ENCODE measurements around the gene RNF175.

RNF175 gene

DNA sequence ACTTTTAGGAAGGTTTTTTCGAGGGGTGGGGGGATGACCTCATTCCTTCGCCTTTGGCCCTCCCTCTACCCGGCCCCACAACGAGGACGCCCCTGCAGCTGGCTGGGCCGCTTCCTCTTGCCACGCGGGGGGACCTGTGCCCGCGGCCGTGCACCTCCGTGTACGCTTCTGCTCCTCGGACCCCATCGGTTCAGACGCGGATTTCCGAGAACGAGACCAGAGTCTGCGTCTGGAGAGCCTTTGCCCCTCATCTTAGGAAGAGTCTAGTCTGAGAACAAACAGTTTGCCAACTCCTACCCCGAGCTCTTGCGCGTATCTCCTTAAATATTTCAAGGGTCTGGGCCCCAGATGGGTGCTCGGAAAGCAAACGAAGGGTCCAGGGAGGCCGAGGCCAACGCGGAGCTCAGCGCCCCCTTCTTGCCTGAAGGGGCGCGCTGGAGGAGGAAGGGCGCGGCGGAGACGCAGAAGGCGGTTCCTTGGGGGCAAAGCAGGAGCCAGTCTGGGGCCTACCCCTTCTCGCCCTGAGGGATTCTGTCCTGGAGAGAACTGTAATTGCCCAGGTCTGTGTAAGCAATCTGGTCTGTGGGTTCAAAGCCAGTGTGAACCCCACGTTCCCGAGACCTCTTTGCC, 32.9 kb upstream of the RNF175 start:
- H3K9ac ChIP-seq (ENCODE audit: low read depth in 1 of 2, low read length in 2 of 2): no peak overlapping the region
- no peak overlapping the region for H3K27ac ChIP-seq (ENCODE audit: low read depth in 2 of 2, low read length in 2 of 2)
- peaks cover 46 to 61% of the 10 kb centered on the region in 2 donors for H3K27me3 ChIP-seq (ENCODE audit: control insufficient read depth in 2 of 2, insufficient read depth in 2 of 2, low read length in 2 of 2)
- H3K9me3 ChIP-seq (ENCODE audit: control insufficient read depth in 2 of 2, low read length in 2 of 2): no peaks in the 10 kb centered on the region
- H3K4me1 ChIP-seq (ENCODE audit: control insufficient read depth in 2 of 2, insufficient read depth in 2 of 2, low read length in 2 of 2): peaks cover 0 to 22% of the 10 kb centered on the region in 2 donors
- peak overlapping the region in 1 of 2 donors; percentile 37 for H3K4me3 ChIP-seq (ENCODE audit: low read length in 2 of 2)
- H3K36me3 ChIP-seq (ENCODE audit: control insufficient read depth in 2 of 2, insufficient read depth in 2 of 2, low read length in 2 of 2): no peaks in the 10 kb centered on the region

DNA sequence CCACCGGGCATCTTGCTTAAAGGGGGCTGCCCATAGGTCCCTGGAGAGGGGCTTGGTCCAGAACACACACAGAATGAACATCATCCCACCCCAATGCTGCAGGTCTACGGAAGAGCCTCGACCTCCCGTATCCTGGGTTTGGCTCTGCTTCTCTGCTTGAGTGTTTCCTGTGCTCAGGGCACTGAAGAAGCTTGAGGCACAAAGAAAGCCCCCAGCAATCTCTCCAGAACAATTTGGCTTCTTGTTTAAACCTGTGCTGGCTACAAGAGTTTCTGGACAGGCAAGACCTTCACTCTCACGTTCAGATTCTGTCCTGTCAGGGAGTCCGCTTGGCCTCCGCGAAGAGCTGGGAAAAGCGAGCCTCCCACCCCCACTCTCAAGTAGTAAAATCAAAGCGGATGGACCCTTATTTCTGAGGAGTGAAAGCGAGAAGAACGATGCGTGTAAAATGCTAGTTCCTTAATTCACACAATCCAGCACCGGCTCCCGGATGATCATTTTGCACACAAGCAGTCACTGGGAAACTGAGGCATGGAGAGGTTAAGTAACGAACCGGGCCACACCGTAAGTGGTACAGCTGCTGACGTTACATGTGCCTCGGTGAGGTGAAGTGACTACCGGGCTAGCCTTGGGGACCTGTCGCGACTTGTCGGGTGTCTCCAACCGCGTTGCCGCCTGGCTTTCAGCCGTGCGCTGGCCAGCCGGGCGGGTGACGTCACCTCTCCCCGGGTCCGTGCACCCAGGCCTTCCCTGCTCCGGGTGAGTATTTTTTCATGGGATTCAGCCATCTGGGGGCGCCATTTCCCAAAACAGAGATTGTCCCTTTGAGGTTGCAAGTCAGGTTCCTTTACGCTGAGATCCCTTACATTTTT, 32.2 kb upstream of the RNF175 start:
- Histone ChIP-seq H3K9ac (ENCODE audit: low read depth in 1 of 2, low read length in 2 of 2) (no peak overlapping the region), H3K4me1 (ENCODE audit: control insufficient read depth in 2 of 2, insufficient read depth in 2 of 2, low read length in 2 of 2) (peaks cover 0 to 22% of the 10 kb centered on the region in 2 donors), H3K9me3 (ENCODE audit: control insufficient read depth in 2 of 2, low read length in 2 of 2) (no peaks in the 10 kb centered on the region), H3K27ac (ENCODE audit: low read depth in 2 of 2, low read length in 2 of 2) (no peak overlapping the region), H3K27me3 (ENCODE audit: control insufficient read depth in 2 of 2, insufficient read depth in 2 of 2, low read length in 2 of 2) (peaks cover 52 to 66% of the 10 kb centered on the region in 2 donors), H3K36me3 (ENCODE audit: control insufficient read depth in 2 of 2, insufficient read depth in 2 of 2, low read length in 2 of 2) (no peaks in the 10 kb centered on the region), H3K4me3 (ENCODE audit: low read length in 2 of 2) (peak overlapping the region; percentile 37 to 46)

- H3K9ac ChIP-seq (ENCODE audit: low read depth in 1 of 2, low read length in 2 of 2): no peak overlapping the region
- no peak overlapping the region for H3K27ac ChIP-seq (ENCODE audit: low read depth in 2 of 2, low read length in 2 of 2)
- peaks cover 54 to 63% of the 10 kb centered on the region in 2 donors for H3K27me3 ChIP-seq (ENCODE audit: control insufficient read depth in 2 of 2, insufficient read depth in 2 of 2, low read length in 2 of 2)
- no peaks in the 10 kb centered on the region for H3K9me3 ChIP-seq (ENCODE audit: control insufficient read depth in 2 of 2, low read length in 2 of 2)
- peaks cover 0 to 22% of the 10 kb centered on the region in 2 donors for H3K4me1 ChIP-seq (ENCODE audit: control insufficient read depth in 2 of 2, insufficient read depth in 2 of 2, low read length in 2 of 2)
- no peaks in the 10 kb centered on the region for H3K36me3 ChIP-seq (ENCODE audit: control insufficient read depth in 2 of 2, insufficient read depth in 2 of 2, low read length in 2 of 2)
- peak overlapping the region in 1 of 2 donors; percentile 6 for H3K4me3 ChIP-seq (ENCODE audit: low read length in 2 of 2)
Measured at GRCh38 chr4:153790962-153791551, 31.2 kb upstream of the RNF175 start.

DNA sequence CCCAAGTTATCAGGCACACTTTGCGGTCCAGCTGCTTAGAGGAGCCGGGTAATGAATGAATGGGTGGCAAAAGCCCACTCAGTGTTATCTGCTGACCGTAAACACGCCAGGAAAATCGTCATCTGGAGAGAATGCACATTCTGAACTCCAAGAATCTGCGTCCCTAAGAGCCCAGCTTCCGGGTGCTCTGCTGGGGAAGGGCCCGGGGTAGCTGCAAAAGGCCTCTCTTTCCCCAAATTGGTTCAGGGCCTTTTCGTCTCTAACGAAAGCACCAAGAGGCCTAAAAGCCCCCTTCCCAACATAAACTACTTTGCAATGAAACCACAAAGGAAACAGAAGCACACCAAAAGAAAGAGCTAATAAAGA, 30.7 kb upstream of the RNF175 start:
- no peak overlapping the region for H3K4me3 ChIP-seq (ENCODE audit: low read length in 2 of 2)
- H3K9me3 ChIP-seq (ENCODE audit: control insufficient read depth in 2 of 2, low read length in 2 of 2): no peaks in the 10 kb centered on the region
- H3K36me3 ChIP-seq (ENCODE audit: control insufficient read depth in 2 of 2, insufficient read depth in 2 of 2, low read length in 2 of 2): no peaks in the 10 kb centered on the region
- no peak overlapping the region for H3K27ac ChIP-seq (ENCODE audit: low read depth in 2 of 2, low read length in 2 of 2)
- peaks cover 0 to 22% of the 10 kb centered on the region in 2 donors for H3K4me1 ChIP-seq (ENCODE audit: control insufficient read depth in 2 of 2, insufficient read depth in 2 of 2, low read length in 2 of 2)
- peaks cover 54 to 63% of the 10 kb centered on the region in 2 donors for H3K27me3 ChIP-seq (ENCODE audit: control insufficient read depth in 2 of 2, insufficient read depth in 2 of 2, low read length in 2 of 2)
- no peak overlapping the region for H3K9ac ChIP-seq (ENCODE audit: low read depth in 1 of 2, low read length in 2 of 2)

DNA sequence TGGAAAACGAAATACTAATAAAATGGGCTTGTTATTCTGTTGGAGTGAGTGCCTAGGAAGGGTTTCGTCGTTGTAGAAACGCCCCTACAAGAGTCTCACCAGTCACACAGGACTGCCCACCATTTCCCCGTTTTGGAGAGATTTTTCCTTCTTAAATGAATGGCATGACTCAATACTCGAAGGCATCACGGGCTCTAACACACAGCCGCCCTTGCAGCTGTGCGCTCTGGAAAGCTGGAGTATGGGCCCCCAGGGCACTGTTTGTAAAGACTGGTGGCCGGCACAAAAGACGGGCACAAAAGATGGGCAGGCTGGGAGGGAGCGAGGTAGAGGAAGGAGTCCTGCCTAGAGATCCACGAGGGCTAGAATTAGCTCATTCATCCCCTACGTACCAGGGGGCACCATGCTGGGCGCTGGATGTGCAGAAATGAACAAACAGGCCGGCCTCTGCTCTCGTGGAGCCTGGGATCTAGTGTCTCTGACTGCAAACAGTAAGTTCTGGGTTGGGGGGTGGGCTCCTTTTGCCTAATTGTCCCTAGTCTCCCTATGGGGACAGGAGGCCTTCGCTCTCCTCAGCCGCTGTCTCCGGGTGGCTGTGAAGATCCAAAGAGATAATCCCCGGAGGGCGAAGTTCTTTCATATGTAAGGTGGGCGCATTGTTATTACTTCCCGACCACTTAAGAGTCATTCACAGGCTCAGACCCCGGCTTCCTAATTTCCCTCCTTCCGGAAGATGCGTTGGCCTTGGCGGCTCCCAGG, 30.1 kb upstream of the RNF175 start:
- H3K27ac ChIP-seq (ENCODE audit: low read depth in 2 of 2, low read length in 2 of 2): no peak overlapping the region
- H3K9me3 ChIP-seq (ENCODE audit: control insufficient read depth in 2 of 2, low read length in 2 of 2): no peaks in the 10 kb centered on the region
- peaks cover 54 to 64% of the 10 kb centered on the region in 2 donors for H3K27me3 ChIP-seq (ENCODE audit: control insufficient read depth in 2 of 2, insufficient read depth in 2 of 2, low read length in 2 of 2)
- H3K36me3 ChIP-seq (ENCODE audit: control insufficient read depth in 2 of 2, insufficient read depth in 2 of 2, low read length in 2 of 2): no peaks in the 10 kb centered on the region
- H3K9ac ChIP-seq (ENCODE audit: low read depth in 1 of 2, low read length in 2 of 2): no peak overlapping the region
- H3K4me1 ChIP-seq (ENCODE audit: control insufficient read depth in 2 of 2, insufficient read depth in 2 of 2, low read length in 2 of 2): peaks cover 0 to 22% of the 10 kb centered on the region in 2 donors
- H3K4me3 ChIP-seq (ENCODE audit: low read length in 2 of 2): no peak overlapping the region

DNA sequence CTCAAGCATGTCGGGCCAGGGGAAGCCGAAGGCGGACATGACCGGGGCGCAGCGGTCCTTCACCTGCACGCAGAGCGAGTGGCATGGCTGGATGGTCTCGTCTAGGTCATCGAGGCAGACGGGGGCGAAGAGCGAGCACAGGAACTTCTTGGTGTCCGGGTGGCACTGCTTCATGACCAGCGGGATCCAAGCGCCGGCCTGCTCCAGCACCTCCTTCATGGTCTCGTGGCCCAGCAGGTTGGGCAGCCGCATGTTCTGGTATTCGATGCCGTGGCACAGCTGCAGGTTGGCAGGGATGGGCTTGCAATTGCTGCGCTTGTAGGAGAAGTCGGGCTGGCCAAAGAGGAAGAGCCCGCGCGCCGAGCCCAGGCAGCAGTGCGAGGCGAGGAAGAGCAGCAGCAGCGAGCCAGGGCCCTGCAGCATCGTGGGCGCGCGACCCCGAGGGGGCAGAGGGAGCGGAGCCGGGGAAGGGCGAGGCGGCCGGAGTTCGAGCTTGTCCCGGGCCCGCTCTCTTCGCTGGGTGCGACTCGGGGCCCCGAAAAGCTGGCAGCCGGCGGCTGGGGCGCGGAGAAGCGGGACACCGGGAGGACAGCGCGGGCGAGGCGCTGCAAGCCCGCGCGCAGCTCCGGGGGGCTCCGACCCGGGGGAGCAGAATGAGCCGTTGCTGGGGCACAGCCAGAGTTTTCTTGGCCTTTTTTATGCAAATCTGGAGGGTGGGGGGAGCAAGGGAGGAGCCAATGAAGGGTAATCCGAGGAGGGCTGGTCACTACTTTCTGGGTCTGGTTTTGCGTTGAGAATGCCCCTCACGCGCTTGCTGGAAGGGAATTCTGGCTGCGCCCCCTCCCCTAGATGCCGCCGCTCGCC, 28.8 kb upstream of the RNF175 start, which contains the start of gene SFRP2:
TSS of gene SFRP2 (minus strand) at position 671 of the 864 bp plus-strand sequence. CDS start at position 423, 248 bp downstream.
- H3K27ac ChIP-seq (ENCODE audit: low read depth in 2 of 2, low read length in 2 of 2): no peak within 1 kb of the TSS
- peaks cover 0 to 15% of the 10 kb centered on the region in 2 donors for H3K4me1 ChIP-seq (ENCODE audit: control insufficient read depth in 2 of 2, insufficient read depth in 2 of 2, low read length in 2 of 2)
- H3K4me3 ChIP-seq (ENCODE audit: low read length in 2 of 2): peak within 1 kb of the TSS; percentile 20 to 29
- H3K36me3 ChIP-seq (ENCODE audit: control insufficient read depth in 2 of 2, insufficient read depth in 2 of 2, low read length in 2 of 2): no peaks in the 10 kb centered on the region
- H3K9me3 ChIP-seq (ENCODE audit: control insufficient read depth in 2 of 2, low read length in 2 of 2): no peaks in the 10 kb centered on the region
- no peak within 1 kb of the TSS for H3K9ac ChIP-seq (ENCODE audit: low read depth in 1 of 2, low read length in 2 of 2)
- peaks cover 57 to 70% of the 10 kb centered on the region in 2 donors for H3K27me3 ChIP-seq (ENCODE audit: control insufficient read depth in 2 of 2, insufficient read depth in 2 of 2, low read length in 2 of 2)

- Histone ChIP-seq H3K27me3 (ENCODE audit: control insufficient read depth in 2 of 2, insufficient read depth in 2 of 2, low read length in 2 of 2) (peaks cover 54 to 67% of the 10 kb centered on the region in 2 donors), H3K4me1 (ENCODE audit: control insufficient read depth in 2 of 2, insufficient read depth in 2 of 2, low read length in 2 of 2) (peaks cover 0 to 14% of the 10 kb centered on the region in 2 donors), H3K36me3 (ENCODE audit: control insufficient read depth in 2 of 2, insufficient read depth in 2 of 2, low read length in 2 of 2) (no peaks in the 10 kb centered on the region), H3K9me3 (ENCODE audit: control insufficient read depth in 2 of 2, low read length in 2 of 2) (no peaks in the 10 kb centered on the region), H3K27ac (ENCODE audit: low read depth in 2 of 2, low read length in 2 of 2) (no peak overlapping the region), H3K4me3 (ENCODE audit: low read length in 2 of 2) (peak overlapping the region in 1 of 2 donors; percentile 29), H3K9ac (ENCODE audit: low read depth in 1 of 2, low read length in 2 of 2) (no peak overlapping the region)
Measured at GRCh38 chr4:153788051-153788412, 28.2 kb upstream of the RNF175 start.

DNA sequence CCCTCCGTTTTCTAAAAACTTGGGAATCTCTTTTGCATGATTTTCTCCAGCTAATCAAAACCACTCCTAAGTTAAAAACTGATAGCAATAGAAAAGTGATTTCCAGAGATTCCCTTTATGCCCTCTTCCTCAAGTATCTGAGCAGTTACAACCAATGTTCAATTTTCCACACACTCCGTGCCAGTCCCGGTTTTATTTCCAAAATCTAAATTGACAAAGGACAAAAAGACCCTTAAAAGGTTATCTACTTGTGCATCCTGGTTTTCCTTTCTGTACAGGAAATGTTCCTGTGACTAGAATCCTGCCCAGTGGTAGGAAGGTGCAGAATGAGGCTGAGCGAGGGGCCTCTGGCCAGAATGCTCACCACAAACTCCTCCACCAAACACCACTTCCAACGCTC, 27.8 kb upstream of the RNF175 start:
- Histone ChIP-seq H3K27ac (ENCODE audit: low read depth in 2 of 2, low read length in 2 of 2) (no peak overlapping the region), H3K27me3 (ENCODE audit: control insufficient read depth in 2 of 2, insufficient read depth in 2 of 2, low read length in 2 of 2) (peaks cover 50 to 63% of the 10 kb centered on the region in 2 donors), H3K9me3 (ENCODE audit: control insufficient read depth in 2 of 2, low read length in 2 of 2) (no peaks in the 10 kb centered on the region), H3K36me3 (ENCODE audit: control insufficient read depth in 2 of 2, insufficient read depth in 2 of 2, low read length in 2 of 2) (no peaks in the 10 kb centered on the region), H3K4me1 (ENCODE audit: control insufficient read depth in 2 of 2, insufficient read depth in 2 of 2, low read length in 2 of 2) (peaks cover 0 to 13% of the 10 kb centered on the region in 2 donors), H3K9ac (ENCODE audit: low read depth in 1 of 2, low read length in 2 of 2) (no peak overlapping the region), H3K4me3 (ENCODE audit: low read length in 2 of 2) (no peak overlapping the region)

DNA sequence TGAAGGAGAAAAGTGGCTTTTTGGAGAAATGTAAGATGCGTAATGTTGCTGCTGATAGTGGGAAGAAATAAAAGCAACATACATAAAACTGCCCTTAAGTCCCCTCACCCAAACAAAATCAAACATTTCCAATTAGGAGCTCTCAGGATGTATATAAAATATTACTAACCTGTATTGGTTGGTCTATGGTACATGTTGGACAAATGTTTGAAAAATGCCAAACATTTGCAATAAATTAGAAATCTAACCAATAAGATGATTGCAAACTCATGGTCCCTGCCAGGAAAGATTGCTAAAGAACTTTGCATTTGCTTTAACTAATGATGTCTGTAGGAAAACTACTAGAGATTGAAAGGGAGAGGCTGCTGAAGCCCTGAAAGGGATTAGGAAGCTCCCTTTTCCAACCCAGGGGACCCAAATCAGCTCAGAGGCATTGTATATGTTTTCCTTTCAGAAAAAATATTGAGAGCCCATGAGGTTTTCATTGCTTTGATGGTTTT, 27.3 kb upstream of the RNF175 start:
- Histone ChIP-seq H3K4me1 (ENCODE audit: control insufficient read depth in 2 of 2, insufficient read depth in 2 of 2, low read length in 2 of 2) (peaks cover 0 to 9% of the 10 kb centered on the region in 2 donors), H3K27me3 (ENCODE audit: control insufficient read depth in 2 of 2, insufficient read depth in 2 of 2, low read length in 2 of 2) (peaks cover 45 to 58% of the 10 kb centered on the region in 2 donors), H3K4me3 (ENCODE audit: low read length in 2 of 2) (no peak overlapping the region), H3K9me3 (ENCODE audit: control insufficient read depth in 2 of 2, low read length in 2 of 2) (no peaks in the 10 kb centered on the region), H3K36me3 (ENCODE audit: control insufficient read depth in 2 of 2, insufficient read depth in 2 of 2, low read length in 2 of 2) (no peaks in the 10 kb centered on the region), H3K27ac (ENCODE audit: low read depth in 2 of 2, low read length in 2 of 2) (no peak overlapping the region), H3K9ac (ENCODE audit: low read depth in 1 of 2, low read length in 2 of 2) (no peak overlapping the region)

Data from mucosa of rectum (tissue), 2 donors.